Frontal cortex (tissue), 4 donors: ENCODE results near the gene DIPK2B. TPM values are rescaled to one million over a fixed set of nuclear protein-coding genes. Genes with fewer than 3 reads are reported as not detected.

Experiments used
- DNase-seq, 2 donors: peaks; one replicate each; pipeline ENCODE4 v3.0.0; 2012; ENCODE audit warnings: low spot score in 2 of 2
- FAIRE-seq: peaks from 2 replicates; lab custom pipeline; 2012; peaks lifted over from hg19 to GRCh38; lab: Jason Lieb, UNC
- total RNA-seq: library from RNA; depleted of rRNA; stranded (reverse); fragments of >200 nt; gene quantifications from one replicate; pipeline ENCODE4 v1.2.3, GENCODE V29; 2014
- donor health status: control.
- donor health status: control.
- donor health status: control.

The DIPK2B gene
- total RNA-seq, 1 donor from 2014 or later = 1.6 TPM

- no peak for DNase-seq
- FAIRE-seq = no peak
Observed at GRCh38 chrX:45164021-45164621, 36.6 kb downstream of the DIPK2B start.

GRCh38 chrX:45157647-45158046, 43.0 kb downstream of the DIPK2B start:
- FAIRE-seq (no peak), DNase-seq (no peak)

- DNase-seq = no peak
- no peak for FAIRE-seq
Observed at GRCh38 chrX:45154462-45154861, 46.2 kb downstream of the DIPK2B start.

- DNase-seq (no peak), FAIRE-seq (no peak)
Observed at GRCh38 chrX:45154033-45154360, 46.7 kb downstream of the DIPK2B start.
